Measurements from ENCODE around the gene ALG9. TPM values are rescaled to one million over a fixed set of nuclear protein-coding genes. Genes with fewer than 3 reads are reported as not detected.

Gene ALG9
- total RNA-seq, 1 experiment from 2014 or later = 23.7 TPM

- Histone ChIP-seq H3K36me3 (ENCODE audit: control insufficient read depth in 1 of 2, insufficient read depth in 2 of 2, low read length in 2 of 2) (no peaks in the 10 kb centered on the region), H3K27me3 (ENCODE audit: insufficient read depth, low read length) (no peaks in the 10 kb centered on the region), H3K4me1 (ENCODE audit: control insufficient read depth in 1 of 2, insufficient read depth in 2 of 2, low read length in 2 of 2) (no peaks in the 10 kb centered on the region), H2AFZ (ENCODE audit: low read depth, low read length, poor library complexity, severe bottlenecking) (no peak overlapping the region), H3K9me3 (ENCODE audit: control insufficient read depth in 1 of 2, insufficient read depth in 1 of 2, low read depth in 1 of 2, low read length in 2 of 2) (no peaks in the 10 kb centered on the region), H3K4me3 (replicated peaks in 1 of 2; ENCODE audit: low read depth in 1 of 2, low read length in 2 of 2) (no peak overlapping the region), H4K20me1 (ENCODE audit: insufficient read depth) (no peaks in the 10 kb centered on the region), H3K79me2 (ENCODE audit: insufficient read depth, low read length) (no peaks in the 10 kb centered on the region), H3K9me2 (ENCODE audit: insufficient read depth) (no peaks in the 10 kb centered on the region), H3K27ac (ENCODE audit: low read depth, low read length) (no peak overlapping the region), H3K4me2 (ENCODE audit: low read length) (no peak overlapping the region), H3K9ac (ENCODE audit: low read length) (no peak overlapping the region)
- ATAC-seq (no peak), DNase-seq (ENCODE audit: low read depth, low spot score) (no peak)
- intact Hi-C loops (cut with micrococcal nuclease) = no loop called here
- ChIA-PET RAD21 (ENCODE audit: low non-redundant PET in 1 of 2, low total read pairs in 2 of 2, uncharacterized antibody in 2 of 2, unreplicated experiment in 2 of 2) (interaction anchor here in 1 of 2 experiments (0.6 kb wide), 1 partner anchor 238 kb away, joined by 3 read pairs; no protein-coding TSS in a partner anchor), CTCF (no interaction called here), POLR2A (no interaction called here)
- TF ChIP-seq ATF3 (IDR thresholded peaks at IDR 0.05) = no peak
- no peak for TF ChIP-seq SP1 (IDR thresholded peaks at IDR 0.05; ENCODE audit: low read depth)
- no peak for TF ChIP-seq MAX (IDR thresholded peaks at IDR 0.05)
- TF ChIP-seq POLR2A (IDR thresholded peaks at IDR 0.05; ENCODE audit: borderline replicate concordance, extremely low read depth, insufficient read depth, insufficient read length) = no peak
- TF ChIP-seq EGR1 (IDR thresholded peaks at IDR 0.05; ENCODE audit: low read depth) = no peak
- TF ChIP-seq FOSL1 (IDR thresholded peaks at IDR 0.05; ENCODE audit: low read depth) = no peak
- TF ChIP-seq EZH2phosphoT487 (IDR thresholded peaks at IDR 0.05; ENCODE audit: borderline replicate concordance) = no peak
- no peak for TF ChIP-seq ZFX (IDR thresholded peaks at IDR 0.05)
- TF ChIP-seq, protein P1, sequence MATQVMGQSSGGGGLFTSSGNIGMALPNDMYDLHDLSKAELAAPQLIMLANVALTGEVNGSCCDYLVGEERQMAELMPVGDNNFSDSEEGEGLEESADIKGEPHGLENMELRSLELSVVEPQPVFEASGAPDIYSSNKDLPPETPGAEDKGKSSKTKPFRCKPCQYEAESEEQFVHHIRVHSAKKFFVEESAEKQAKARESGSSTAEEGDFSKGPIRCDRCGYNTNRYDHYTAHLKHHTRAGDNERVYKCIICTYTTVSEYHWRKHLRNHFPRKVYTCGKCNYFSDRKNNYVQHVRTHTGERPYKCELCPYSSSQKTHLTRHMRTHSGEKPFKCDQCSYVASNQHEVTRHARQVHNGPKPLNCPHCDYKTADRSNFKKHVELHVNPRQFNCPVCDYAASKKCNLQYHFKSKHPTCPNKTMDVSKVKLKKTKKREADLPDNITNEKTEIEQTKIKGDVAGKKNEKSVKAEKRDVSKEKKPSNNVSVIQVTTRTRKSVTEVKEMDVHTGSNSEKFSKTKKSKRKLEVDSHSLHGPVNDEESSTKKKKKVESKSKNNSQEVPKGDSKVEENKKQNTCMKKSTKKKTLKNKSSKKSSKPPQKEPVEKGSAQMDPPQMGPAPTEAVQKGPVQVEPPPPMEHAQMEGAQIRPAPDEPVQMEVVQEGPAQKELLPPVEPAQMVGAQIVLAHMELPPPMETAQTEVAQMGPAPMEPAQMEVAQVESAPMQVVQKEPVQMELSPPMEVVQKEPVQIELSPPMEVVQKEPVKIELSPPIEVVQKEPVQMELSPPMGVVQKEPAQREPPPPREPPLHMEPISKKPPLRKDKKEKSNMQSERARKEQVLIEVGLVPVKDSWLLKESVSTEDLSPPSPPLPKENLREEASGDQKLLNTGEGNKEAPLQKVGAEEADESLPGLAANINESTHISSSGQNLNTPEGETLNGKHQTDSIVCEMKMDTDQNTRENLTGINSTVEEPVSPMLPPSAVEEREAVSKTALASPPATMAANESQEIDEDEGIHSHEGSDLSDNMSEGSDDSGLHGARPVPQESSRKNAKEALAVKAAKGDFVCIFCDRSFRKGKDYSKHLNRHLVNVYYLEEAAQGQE (IDR thresholded peaks at IDR 0.05; ENCODE audit: low read depth) = no peak
- no peak for TF ChIP-seq TCF7L2 (IDR thresholded peaks at IDR 0.05; ENCODE audit: borderline replicate concordance, extremely low read depth, insufficient read depth, insufficient read length)
- TF ChIP-seq ELF1 (IDR thresholded peaks at IDR 0.05; ENCODE audit: borderline replicate concordance, low read depth) = no peak
- no peak for TF ChIP-seq JUND (IDR thresholded peaks at IDR 0.05)
- TF ChIP-seq CTCF (IDR thresholded peaks at IDR 0.05 in 2 of 3, conservative IDR thresholded peaks at IDR 0.05 in 1 of 3; ENCODE audit: borderline replicate concordance in 1 of 3, insufficient read depth in 1 of 3, low read depth in 2 of 3, low read length in 2 of 3) = no peak
- no TSS peak for BruUV-seq (replicated peaks)
Measured at GRCh38 chr11:111826322-111826950, 44.9 kb downstream of the ALG9 start.

All from HCT116 (cell line).